HG02973 (cell line): Measurements from ENCODE around the gene EHD4.

Source experiments
- ATAC-seq: cut with Tn5 transposase; IDR thresholded peaks from one replicate; pipeline ENCODE4 v1.9.1; 2021; ENCODE audit warnings: moderate library complexity; ENCODE audit not compliant: unreplicated experiment

EHD4 gene

GRCh38 chr15:41981371-41982132, 9.2 kb upstream of the EHD4 start:
- ATAC-seq: no peak

GRCh38 chr15:41980654-41981323, 8.4 kb upstream of the EHD4 start:
- ATAC-seq: no peak

- ATAC-seq: no peak
These were observed 7.3 kb upstream of the EHD4 start for GRCh38 chr15:41979493-41980266.

- ATAC-seq: no peak
These were observed 6.2 kb upstream of the EHD4 start for GRCh38 chr15:41978534-41978933.

- no peak for ATAC-seq
These were observed 5.5 kb upstream of the EHD4 start for GRCh38 chr15:41977757-41978383.

- ATAC-seq: no peak
These were observed 3.3 kb upstream of the EHD4 start for GRCh38 chr15:41975669-41976068.

- ATAC-seq: no peak
These were observed 1.7 kb upstream of the EHD4 start for GRCh38 chr15:41974041-41974440.

GRCh38 chr15:41971895-41972252, 483 bp downstream of the EHD4 start:
- ATAC-seq: peak; percentile 14

GRCh38 chr15:41971089-41971894, 1.1 kb downstream of the EHD4 start:
- peak; percentile 48 for ATAC-seq

GRCh38 chr15:41970456-41970855, 1.9 kb downstream of the EHD4 start:
- no peak for ATAC-seq

GRCh38 chr15:41969851-41970431, 2.4 kb downstream of the EHD4 start:
- peak; percentile 22 for ATAC-seq

- ATAC-seq: no peak
These were observed 3.7 kb downstream of the EHD4 start for GRCh38 chr15:41968701-41969100.

- no peak for ATAC-seq
These were observed 4.7 kb downstream of the EHD4 start for GRCh38 chr15:41967506-41968206.

GRCh38 chr15:41966920-41967465, 5.4 kb downstream of the EHD4 start:
- no peak for ATAC-seq

GRCh38 chr15:41966414-41966812, 5.9 kb downstream of the EHD4 start:
- no peak for ATAC-seq

- no peak for ATAC-seq
These were observed 6.6 kb downstream of the EHD4 start for GRCh38 chr15:41965441-41966413.

- ATAC-seq: no peak
These were observed 10.7 kb downstream of the EHD4 start for GRCh38 chr15:41961595-41962202.
